ENCODE data around the gene FAM135A.

FAM135A gene

GRCh38 chr6:70575899-70576495, 162.7 kb downstream of the FAM135A start:
- no peak for TF ChIP-seq CTCF (IDR thresholded peaks at IDR 0.05)

- TF ChIP-seq CTCF (IDR thresholded peaks at IDR 0.05), result no peak
These were observed 172.8 kb downstream of the FAM135A start for GRCh38 chr6:70586114-70586513.

GRCh38 chr6:70590400-70590799, 177.1 kb downstream of the FAM135A start:
- TF ChIP-seq CTCF (IDR thresholded peaks at IDR 0.05), result no peak

- TF ChIP-seq CTCF (IDR thresholded peaks at IDR 0.05), result no peak
These were observed 179.2 kb downstream of the FAM135A start for GRCh38 chr6:70592391-70593117.

- no peak for TF ChIP-seq CTCF (IDR thresholded peaks at IDR 0.05)
These were observed 179.8 kb downstream of the FAM135A start for GRCh38 chr6:70593118-70593486.

GRCh38 chr6:70599187-70599586, 185.9 kb downstream of the FAM135A start:
- no peak for TF ChIP-seq CTCF (IDR thresholded peaks at IDR 0.05)

GRCh38 chr6:70601014-70601413, 187.7 kb downstream of the FAM135A start:
- TF ChIP-seq CTCF (IDR thresholded peaks at IDR 0.05), result no peak
